Activated B cell treated with CpG ODN at 0.5 μM for 24 hours (primary cell): ENCODE results near the gene VPS54. TPM values are rescaled to one million over a fixed set of nuclear protein-coding genes. Genes with fewer than 3 reads are reported as not detected.
"Not testable (repeated sequence)": the region's sequence is repeated elsewhere in the genome, so short reads cannot be mapped to it uniquely, and the experiment has no call there.

Experiments used
- ATAC-seq: fragments of 200-7000 bp; cut with Tn5 transposase; one replicate; pipeline ENCODE4 v1.10.0; 2021; ENCODE audit warnings: low read depth, mild to moderate bottlenecking, moderate library complexity
- CTCF ChIA-PET: fragments of 350-600 bp; sonication (Branson Sonifier 250); formaldehyde crosslinking; loops from one replicate; lab custom pipeline; 2021; ENCODE audit warnings: antibody characterized with exemption; lab: Charles Lee
- POLR2A ChIA-PET: fragments of 350-600 bp; sonication (Branson Sonifier 250); formaldehyde crosslinking; loops from one replicate; lab custom pipeline; 2021; ENCODE audit warnings: antibody characterized with exemption; lab: Charles Lee
- DNase-seq: peaks from one replicate; pipeline ENCODE4 v3.0.0; 2022
- H3K27ac Mint-ChIP-seq: one replicate; pipeline ENCODE4 v1.8.0; 2020; ENCODE audit warnings: mixed read lengths
- H3K27me3 Mint-ChIP-seq: one replicate; pipeline ENCODE4 v1.8.0; 2021; ENCODE audit warnings: mixed read lengths
- H3K36me3 Mint-ChIP-seq: one replicate; pipeline ENCODE4 v1.8.0; 2021; ENCODE audit warnings: low read depth, mixed read lengths
- H3K4me1 Mint-ChIP-seq: one replicate; pipeline ENCODE4 v1.8.0; 2021; ENCODE audit warnings: mixed read lengths
- H3K4me3 Mint-ChIP-seq: one replicate; pipeline ENCODE4 v1.8.0; 2020; ENCODE audit warnings: mild to moderate bottlenecking, mixed read lengths
- H3K9me3 Mint-ChIP-seq: one replicate; pipeline ENCODE4 v1.8.0; 2020; ENCODE audit warnings: mixed read lengths
- CTCF ChIP-seq: fragments of 200-600 bp; IDR thresholded peaks from one replicate; pipeline ENCODE4 v1.8.0; 2022; ENCODE audit warnings: antibody characterized with exemption, mild to moderate bottlenecking
- intact Hi-C: fragments of 100-400 bp; cut with micrococcal nuclease; formaldehyde crosslinking; loops from one replicate; pipeline ENCODE4 v1.15.1; 2024
- total RNA-seq: library from RNA; stranded (reverse); gene quantifications from 2 replicates; pipeline ENCODE4 v1.2.3, GENCODE V29; 2022

The VPS54 gene
- total RNA-seq, 1 donor from 2014 or later, result 13.1 TPM

GRCh38 chr2:63942788-63943187 is 76.4 kb downstream of the VPS54 start:
- ChIA-PET CTCF (no interaction called here), POLR2A (no interaction called here)
- Mint-ChIP-seq H3K27ac (no peak overlapping the region), H3K4me1 (no peaks in the 10 kb centered on the region), H3K27me3 (no peaks in the 10 kb centered on the region), H3K4me3 (no peak overlapping the region), H3K36me3 (peaks cover 46% of the 10 kb centered on the region), H3K9me3 (peaks cover 2% of the 10 kb centered on the region)
- TF ChIP-seq CTCF, result no peak
- DNase-seq, result no peak
- ATAC-seq, result no peak
- intact Hi-C loops, result no loop called here

- POLR2A ChIA-PET, H3K4me1 Mint-ChIP-seq, H3K9me3 Mint-ChIP-seq, DNase-seq, H3K4me3 Mint-ChIP-seq, intact Hi-C loops, ATAC-seq, H3K27me3 Mint-ChIP-seq, CTCF ChIA-PET, H3K27ac Mint-ChIP-seq: not testable (repeated sequence)
- H3K36me3 Mint-ChIP-seq, result peaks cover 72% of the 10 kb centered on the region
Observed at GRCh38 chr2:63932104-63932503, 87.1 kb downstream of the VPS54 start.

- Mint-ChIP-seq H3K4me3 (no peak overlapping the region), H3K27ac (no peak overlapping the region), H3K36me3 (peaks cover 72% of the 10 kb centered on the region), H3K4me1 (no peaks in the 10 kb centered on the region), H3K9me3 (peaks cover 2% of the 10 kb centered on the region), H3K27me3 (no peaks in the 10 kb centered on the region)
- ChIA-PET POLR2A (no interaction called here), CTCF (no interaction called here)
- intact Hi-C loops, result no loop called here
- no peak for ATAC-seq
- no peak for DNase-seq
- no peak for TF ChIP-seq CTCF
Observed at GRCh38 chr2:63926815-63927214, 92.4 kb downstream of the VPS54 start.

GRCh38 chr2:63914311-63914710 is 104.9 kb downstream of the VPS54 start:
- Mint-ChIP-seq H3K4me1 (no peaks in the 10 kb centered on the region), H3K4me3 (no peak overlapping the region), H3K36me3 (peaks cover 75% of the 10 kb centered on the region), H3K9me3 (no peaks in the 10 kb centered on the region), H3K27me3 (no peaks in the 10 kb centered on the region), H3K27ac (no peak overlapping the region)
- no peak for TF ChIP-seq CTCF
- intact Hi-C loops, result no loop called here
- POLR2A ChIA-PET, result no interaction called here
- ATAC-seq (no peak), DNase-seq (no peak)
- CTCF ChIA-PET, result no interaction called here

- Mint-ChIP-seq H3K4me1 (peaks cover 3% of the 10 kb centered on the region), H3K27ac (no peak overlapping the region), H3K9me3 (peaks cover 22% of the 10 kb centered on the region), H3K27me3 (no peaks in the 10 kb centered on the region), H3K36me3 (peaks cover 76% of the 10 kb centered on the region), H3K4me3 (no peak overlapping the region)
- ChIA-PET CTCF (no interaction called here), POLR2A (no interaction called here)
- DNase-seq (no peak), ATAC-seq (no peak)
- TF ChIP-seq CTCF, result no peak
- intact Hi-C loops, result no loop called here
Observed at GRCh38 chr2:63903003-63903402, 116.2 kb downstream of the VPS54 start.

GRCh38 chr2:63902149-63902548 is 117.1 kb downstream of the VPS54 start:
- no peak overlapping the region for H3K27ac Mint-ChIP-seq
- no peak overlapping the region for H3K4me3 Mint-ChIP-seq
- H3K27me3 Mint-ChIP-seq, result no peaks in the 10 kb centered on the region
- TF ChIP-seq CTCF, result no peak
- no peak for DNase-seq
- H3K4me1 Mint-ChIP-seq, result peaks cover 3% of the 10 kb centered on the region
- ChIA-PET CTCF (no interaction called here), POLR2A (no interaction called here)
- H3K36me3 Mint-ChIP-seq, result peaks cover 73% of the 10 kb centered on the region
- no peak for ATAC-seq
- intact Hi-C loops, result no loop called here
- H3K9me3 Mint-ChIP-seq, result peaks cover 22% of the 10 kb centered on the region
